ENCODE data around the gene LRP1B. TPM values are rescaled to one million over a fixed set of nuclear protein-coding genes. Genes with fewer than 3 reads are reported as not detected.

The LRP1B gene
- total RNA-seq, 1 donor from 2014 or later = 0.54 TPM

GRCh38 chr2:141941210-141941714 is 189.6 kb downstream of the LRP1B start:
- Mint-ChIP-seq H3K4me3 (no peak overlapping the region), H3K9me3 (peaks cover 2% of the 10 kb centered on the region), H3K4me1 (no peaks in the 10 kb centered on the region), H3K27ac (ENCODE audit: unreplicated experiment) (no peak overlapping the region), H3K36me3 (ENCODE audit: low read depth) (no peaks in the 10 kb centered on the region), H3K27me3 (ENCODE audit: low read depth) (no peaks in the 10 kb centered on the region)
- TF ChIP-seq CTCF (conservative IDR thresholded peaks at IDR 0.05) = no peak
- no peak for DNase-seq (ENCODE audit: low read depth, low spot score)

GRCh38 chr2:141940709-141941108 is 190.1 kb downstream of the LRP1B start:
- Mint-ChIP-seq H3K9me3 (peaks cover 2% of the 10 kb centered on the region), H3K4me1 (no peaks in the 10 kb centered on the region), H3K27ac (ENCODE audit: unreplicated experiment) (no peak overlapping the region), H3K36me3 (ENCODE audit: low read depth) (no peaks in the 10 kb centered on the region), H3K4me3 (no peak overlapping the region), H3K27me3 (ENCODE audit: low read depth) (no peaks in the 10 kb centered on the region)
- no peak for DNase-seq (ENCODE audit: low read depth, low spot score)
- no peak for TF ChIP-seq CTCF (conservative IDR thresholded peaks at IDR 0.05)

- Mint-ChIP-seq H3K27ac (ENCODE audit: unreplicated experiment) (no peak overlapping the region), H3K4me3 (no peak overlapping the region), H3K9me3 (peaks cover 2% of the 10 kb centered on the region), H3K27me3 (ENCODE audit: low read depth) (no peaks in the 10 kb centered on the region), H3K36me3 (ENCODE audit: low read depth) (no peaks in the 10 kb centered on the region), H3K4me1 (no peaks in the 10 kb centered on the region)
- no peak for DNase-seq (ENCODE audit: low read depth, low spot score)
- no peak for TF ChIP-seq CTCF (conservative IDR thresholded peaks at IDR 0.05)
These were observed 197.6 kb downstream of the LRP1B start for GRCh38 chr2:141933226-141933625.

GRCh38 chr2:141932261-141932660 is 198.6 kb downstream of the LRP1B start:
- Mint-ChIP-seq H3K4me3 (no peak overlapping the region), H3K27ac (ENCODE audit: unreplicated experiment) (no peak overlapping the region), H3K27me3 (ENCODE audit: low read depth) (no peaks in the 10 kb centered on the region), H3K36me3 (ENCODE audit: low read depth) (no peaks in the 10 kb centered on the region), H3K4me1 (no peaks in the 10 kb centered on the region), H3K9me3 (no peaks in the 10 kb centered on the region)
- no peak for TF ChIP-seq CTCF (conservative IDR thresholded peaks at IDR 0.05)
- DNase-seq (ENCODE audit: low read depth, low spot score) = no peak

GRCh38 chr2:141931797-141932196 is 199.0 kb downstream of the LRP1B start:
- no peaks in the 10 kb centered on the region for H3K9me3 Mint-ChIP-seq
- H3K27ac Mint-ChIP-seq (ENCODE audit: unreplicated experiment) = no peak overlapping the region
- DNase-seq (ENCODE audit: low read depth, low spot score) = no peak
- no peaks in the 10 kb centered on the region for H3K36me3 Mint-ChIP-seq (ENCODE audit: low read depth)
- no peaks in the 10 kb centered on the region for H3K4me1 Mint-ChIP-seq
- no peaks in the 10 kb centered on the region for H3K27me3 Mint-ChIP-seq (ENCODE audit: low read depth)
- no peak overlapping the region for H3K4me3 Mint-ChIP-seq
- TF ChIP-seq CTCF (conservative IDR thresholded peaks at IDR 0.05) = no peak

GRCh38 chr2:141930803-141931202 is 200.0 kb downstream of the LRP1B start:
- no peak for TF ChIP-seq CTCF (conservative IDR thresholded peaks at IDR 0.05)
- Mint-ChIP-seq H3K4me3 (no peak overlapping the region), H3K36me3 (ENCODE audit: low read depth) (no peaks in the 10 kb centered on the region), H3K27me3 (ENCODE audit: low read depth) (no peaks in the 10 kb centered on the region), H3K9me3 (no peaks in the 10 kb centered on the region), H3K27ac (ENCODE audit: unreplicated experiment) (no peak overlapping the region), H3K4me1 (no peaks in the 10 kb centered on the region)
- DNase-seq (ENCODE audit: low read depth, low spot score) = no peak

Measured in neural crest cell (in vitro differentiated cells).